ENCODE results near the gene TMEM150B. TPM values are rescaled to one million over a fixed set of nuclear protein-coding genes. Genes with fewer than 3 reads are reported as not detected.
A peak's percentile ranks its signal among the peaks of the same experiment; 100 is the strongest.

Gene TMEM150B
- total RNA-seq, 3 donors from 2014 or later (not counting 1 experiment from before 2014, with no cell fraction given) = 0.87 to 2.1 TPM; not detected in 1

GRCh38 chr19:55347442-55348009 lies 22.4 kb upstream of the TMEM150B start:
- Mint-ChIP-seq H3K27me3 (ENCODE audit: low read depth in 2 of 2) (peaks cover 14 to 17% of the 10 kb centered on the region in 2 donors), H3K9me3 (no peaks in the 10 kb centered on the region), H3K4me1 (peaks cover 3 to 23% of the 10 kb centered on the region in 2 donors), H3K36me3 (no peaks in the 10 kb centered on the region), H3K27ac (peak overlapping the region in 1 of 2 donors; percentile 38), H3K4me3 (no peak overlapping the region)
- Histone ChIP-seq H3K36me3 (ENCODE audit: control insufficient read depth, insufficient read depth, low read length) (peaks cover 4% of the 10 kb centered on the region), H3K4me1 (ENCODE audit: control insufficient read depth, insufficient read depth, low read length) (no peaks in the 10 kb centered on the region), H3K27me3 (ENCODE audit: control insufficient read depth, insufficient read depth, low read length) (peaks cover 11% of the 10 kb centered on the region), H3K4me3 (ENCODE audit: low read length) (no peak overlapping the region), H3K9me3 (ENCODE audit: control insufficient read depth, insufficient read depth, low read length) (no peaks in the 10 kb centered on the region), H3K27ac (ENCODE audit: low read length) (no peak overlapping the region)
- WGBS (ENCODE audit: insufficient coverage) = 91% methylated on average over 7 of the region's 10 CpGs
- TF ChIP-seq, protein P1, sequence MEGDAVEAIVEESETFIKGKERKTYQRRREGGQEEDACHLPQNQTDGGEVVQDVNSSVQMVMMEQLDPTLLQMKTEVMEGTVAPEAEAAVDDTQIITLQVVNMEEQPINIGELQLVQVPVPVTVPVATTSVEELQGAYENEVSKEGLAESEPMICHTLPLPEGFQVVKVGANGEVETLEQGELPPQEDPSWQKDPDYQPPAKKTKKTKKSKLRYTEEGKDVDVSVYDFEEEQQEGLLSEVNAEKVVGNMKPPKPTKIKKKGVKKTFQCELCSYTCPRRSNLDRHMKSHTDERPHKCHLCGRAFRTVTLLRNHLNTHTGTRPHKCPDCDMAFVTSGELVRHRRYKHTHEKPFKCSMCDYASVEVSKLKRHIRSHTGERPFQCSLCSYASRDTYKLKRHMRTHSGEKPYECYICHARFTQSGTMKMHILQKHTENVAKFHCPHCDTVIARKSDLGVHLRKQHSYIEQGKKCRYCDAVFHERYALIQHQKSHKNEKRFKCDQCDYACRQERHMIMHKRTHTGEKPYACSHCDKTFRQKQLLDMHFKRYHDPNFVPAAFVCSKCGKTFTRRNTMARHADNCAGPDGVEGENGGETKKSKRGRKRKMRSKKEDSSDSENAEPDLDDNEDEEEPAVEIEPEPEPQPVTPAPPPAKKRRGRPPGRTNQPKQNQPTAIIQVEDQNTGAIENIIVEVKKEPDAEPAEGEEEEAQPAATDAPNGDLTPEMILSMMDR (IDR thresholded peaks at IDR 0.05) = no peak
- ATAC-seq (peak in 1 of 3 donors; percentile 11), DNase-seq (no peak)
- intact Hi-C loops (cut with micrococcal nuclease) = no loop called here

- TF ChIP-seq, protein P1 (IDR thresholded peaks at IDR 0.05) = no peak
- DNase-seq (no peak), ATAC-seq (peak in 1 of 3 donors; percentile 14)
- Histone ChIP-seq H3K9me3 (ENCODE audit: control insufficient read depth, insufficient read depth, low read length) (no peaks in the 10 kb centered on the region), H3K4me3 (ENCODE audit: low read length) (no peak overlapping the region), H3K36me3 (ENCODE audit: control insufficient read depth, insufficient read depth, low read length) (peaks cover 4% of the 10 kb centered on the region), H3K27me3 (ENCODE audit: control insufficient read depth, insufficient read depth, low read length) (peaks cover 5% of the 10 kb centered on the region), H3K4me1 (ENCODE audit: control insufficient read depth, insufficient read depth, low read length) (no peaks in the 10 kb centered on the region), H3K27ac (ENCODE audit: low read length) (no peak overlapping the region)
- intact Hi-C loops (cut with micrococcal nuclease) = no loop called here
- Mint-ChIP-seq H3K27me3 (ENCODE audit: low read depth in 2 of 2) (peaks cover 9 to 11% of the 10 kb centered on the region in 2 donors), H3K27ac (no peak overlapping the region), H3K9me3 (no peaks in the 10 kb centered on the region), H3K36me3 (no peaks in the 10 kb centered on the region), H3K4me1 (peaks cover 0 to 18% of the 10 kb centered on the region in 2 donors), H3K4me3 (no peak overlapping the region)
- 96% methylated on average over 41 of the region's 41 CpGs for WGBS (ENCODE audit: insufficient coverage)
These were observed 21.7 kb upstream of the TMEM150B start for GRCh38 chr19:55346725-55347441.

DNA sequence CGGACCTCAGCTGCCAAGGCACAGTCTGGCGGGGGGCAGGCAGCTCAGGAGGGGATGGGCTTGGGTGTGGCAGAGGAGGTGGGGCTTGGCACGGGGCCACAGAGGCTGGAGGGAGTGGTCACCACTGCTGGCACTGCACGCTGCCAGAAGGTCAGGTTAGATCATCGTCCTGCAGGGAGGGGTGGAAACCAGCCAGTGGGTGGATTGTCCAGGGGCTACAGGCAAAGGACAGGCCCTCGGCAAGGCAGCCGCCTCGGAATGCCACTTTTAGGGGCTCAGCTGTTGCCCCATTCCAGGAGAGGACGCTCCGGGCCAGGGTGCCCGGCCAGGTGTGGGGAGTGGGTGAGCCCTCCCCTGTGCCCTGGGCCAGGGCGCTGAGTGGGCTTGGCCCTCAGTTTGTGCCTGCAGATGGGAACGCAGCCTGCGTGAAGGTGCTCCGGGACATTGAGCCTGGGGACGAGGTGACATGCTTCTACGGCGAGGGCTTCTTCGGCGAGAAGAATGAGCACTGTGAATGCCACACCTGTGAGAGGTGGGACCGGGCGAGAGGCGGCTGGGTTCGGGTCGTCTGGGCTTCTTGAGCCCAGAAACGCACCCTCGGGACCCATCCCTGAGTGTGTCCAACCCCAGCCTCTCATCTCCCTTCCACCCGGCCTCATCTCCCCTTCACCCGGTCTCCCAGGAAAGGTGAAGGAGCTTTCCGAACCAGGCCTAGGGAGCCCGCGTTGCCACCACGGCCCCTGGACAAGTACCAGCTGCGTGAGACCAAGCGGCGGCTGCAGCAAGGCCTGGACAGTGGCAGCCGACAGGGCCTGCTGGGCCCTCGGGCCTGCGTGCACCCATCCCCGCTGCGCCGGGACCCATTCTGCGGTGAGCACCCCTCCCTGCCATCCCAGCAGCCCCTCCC lies 20.9 kb upstream of the TMEM150B start:
- peaks cover 4% of the 10 kb centered on the region for H3K36me3 ChIP-seq (ENCODE audit: control insufficient read depth, insufficient read depth, low read length)
- Mint-ChIP-seq H3K4me1 (peaks cover 6 to 16% of the 10 kb centered on the region in 2 donors), H3K27me3 (ENCODE audit: low read depth in 2 of 2) (peaks cover under 1 to 2% of the 10 kb centered on the region in 2 donors), H3K9me3 (no peaks in the 10 kb centered on the region), H3K27ac (peak overlapping the region in 1 of 2 donors; percentile 2), H3K36me3 (no peaks in the 10 kb centered on the region), H3K4me3 (no peak overlapping the region)
- ATAC-seq = no peak
- no peak overlapping the region for H3K4me3 ChIP-seq (ENCODE audit: low read length)
- peaks cover 7% of the 10 kb centered on the region for H3K4me1 ChIP-seq (ENCODE audit: control insufficient read depth, insufficient read depth, low read length)
- TF ChIP-seq, protein P1 (IDR thresholded peaks at IDR 0.05) = no peak
- WGBS (ENCODE audit: insufficient coverage) = 95% methylated on average over 43 of the region's 43 CpGs
- H3K27me3 ChIP-seq (ENCODE audit: control insufficient read depth, insufficient read depth, low read length) = no peaks in the 10 kb centered on the region
- no peak for DNase-seq
- no peaks in the 10 kb centered on the region for H3K9me3 ChIP-seq (ENCODE audit: control insufficient read depth, insufficient read depth, low read length)
- intact Hi-C loops (cut with micrococcal nuclease) = no loop called here
- H3K27ac ChIP-seq (ENCODE audit: low read length) = no peak overlapping the region

Measured in natural killer cell (primary cell).